Keratinocyte (primary cell): ENCODE results near the gene NLRC5. TPM values are rescaled to one million over a fixed set of nuclear protein-coding genes. Genes with fewer than 3 reads are reported as not detected.

ENCODE experiments used
- DNase-seq: peaks from one replicate; pipeline ENCODE4 v3.0.0-alpha.2; 2011; ENCODE audit warnings: low read depth, missing footprints, low spot score
- FAIRE-seq: peaks from 2 replicates; lab custom pipeline; 2011; peaks lifted over from hg19 to GRCh38; lab: Jason Lieb, UNC
- H2AFZ ChIP-seq: 2 replicates; pipeline ENCODE4 v1.6.0; 2012; ENCODE audit warnings: low read length, control low read depth, inconsistent platforms; ENCODE audit not compliant: control insufficient read depth
- H3K27ac ChIP-seq: 2 replicates; pipeline ENCODE4 v1.5.1; 2011; ENCODE audit warnings: low read length; ENCODE audit not compliant: control insufficient read depth, insufficient read depth
- H3K27me3 ChIP-seq: 3 replicates; pipeline ENCODE4 v1.6.0; 2011; ENCODE audit warnings: low read length; ENCODE audit not compliant: control insufficient read depth, insufficient read depth; ENCODE audit errors: extremely low read depth
- H3K36me3 ChIP-seq, 2 experiments: 2 replicates in 1 of 2; 3 replicates in 1 of 2; pipeline ENCODE4 v1.5.1; 2011; ENCODE audit warnings: low read length in 2 of 2, mild to moderate bottlenecking in 1 of 2; ENCODE audit not compliant: control insufficient read depth in 2 of 2, insufficient read depth in 2 of 2; ENCODE audit errors: extremely low read depth in 1 of 2
- H3K4me1 ChIP-seq: 3 replicates; pipeline ENCODE4 v1.5.1; 2011; ENCODE audit warnings: low read length; ENCODE audit not compliant: control insufficient read depth, insufficient read depth; ENCODE audit errors: extremely low read depth
- H3K4me2 ChIP-seq: 3 replicates; pipeline ENCODE4 v1.6.0; 2011; ENCODE audit warnings: low read depth, low read length; ENCODE audit not compliant: control insufficient read depth, insufficient read depth; ENCODE audit errors: extremely low read depth
- H3K4me3 ChIP-seq, 3 experiments: fragments of 200-600 bp in 1 of 3; sonication (generic) in 1 of 3; 2 replicates in 2 of 3; 3 replicates in 1 of 3; pipeline ENCODE4 v1.5.1; 2011 to 2016; ENCODE audit warnings: low read length in 3 of 3, mild to moderate bottlenecking in 3 of 3, control low read depth in 2 of 3, inconsistent platforms in 1 of 3, low read depth in 1 of 3, mixed read lengths in 1 of 3, mixed run types in 1 of 3, moderate library complexity in 1 of 3; ENCODE audit not compliant: control insufficient read depth in 2 of 3, insufficient read depth in 2 of 3; ENCODE audit errors: extremely low read depth in 1 of 3
- H3K79me2 ChIP-seq: 2 replicates; pipeline ENCODE4 v1.6.0; 2012; ENCODE audit warnings: low read length; ENCODE audit not compliant: control insufficient read depth, insufficient read depth
- H3K9ac ChIP-seq: 3 replicates; pipeline ENCODE4 v1.6.0; 2011; ENCODE audit warnings: low read length; ENCODE audit not compliant: control insufficient read depth, insufficient read depth; ENCODE audit errors: extremely low read depth
- H3K9me1 ChIP-seq: 3 replicates; pipeline ENCODE4 v1.6.0; 2011; ENCODE audit warnings: low read length; ENCODE audit not compliant: control insufficient read depth, insufficient read depth; ENCODE audit errors: extremely low read depth
- H3K9me3 ChIP-seq: 2 replicates; pipeline ENCODE4 v1.5.1; 2012; ENCODE audit warnings: low read depth, low read length; ENCODE audit not compliant: control insufficient read depth
- H4K20me1 ChIP-seq: 3 replicates; pipeline ENCODE4 v1.6.0; 2011; ENCODE audit warnings: low read length; ENCODE audit not compliant: control insufficient read depth, insufficient read depth; ENCODE audit errors: extremely low read depth
- CTCF ChIP-seq, 3 experiments: IDR thresholded peaks in 1 of 3; conservative IDR thresholded peaks in 1 of 3; optimal IDR thresholded peaks in 1 of 3; 2 replicates in 2 of 3; 3 replicates in 1 of 3; pipeline versions ENCODE3 to v1.5.1; 2011; ENCODE audit warnings: low read length in 3 of 3, mild to moderate bottlenecking in 3 of 3, moderate library complexity in 2 of 3, control low read depth in 1 of 3, inconsistent platforms in 1 of 3; ENCODE audit not compliant: insufficient read depth in 2 of 3; ENCODE audit errors: extremely low read depth in 1 of 3
- EZH2 ChIP-seq: IDR thresholded peaks from one replicate; pipeline ENCODE4 v1.6.1; 2012; ENCODE audit warnings: inconsistent platforms, mild to moderate bottlenecking, low read length, moderate library complexity
- dilution Hi-C: fragments of 300-500 bp; cut with MboI; formaldehyde crosslinking; loops from one replicate; pipeline ENCODE4 v1.7.0; 2020; ENCODE audit warnings: low sequenced_read_pairs; ENCODE audit not compliant: extremely low pct_ligation_motif_present
- polyA plus RNA-seq, 5 experiments: library from polyadenylated mRNA; depleted of rRNA in 3 of 5; stranded (reverse) in 3 of 5; stranded (forward) in 1 of 5; unstranded in 1 of 5; fragments of >200 nt; gene quantifications; 1 replicate in 1 of 5; 2 replicates in 3 of 5; 3 replicates in 1 of 5; pipeline versions ENCODE4 v1.2.1 to v1.2.3, GENCODE V29; 2011 to 2012; ENCODE audit warnings: missing spikeins in 2 of 5, low read depth in 1 of 5, low replicate concordance in 1 of 5

Gene NLRC5
- polyA plus RNA-seq, 1 donor (not counting 4 experiments of a cell fraction or from before 2014, with no cell fraction given), result 7.8 TPM

- no peak for DNase-seq
Measured at GRCh38 chr16:57115514-57116182, 126.3 kb downstream of the NLRC5 start.

GRCh38 chr16:57118461-57119084 is 129.2 kb downstream of the NLRC5 start:
- Histone ChIP-seq H3K4me3 (no peak overlapping the region), H3K27ac (no peak overlapping the region), H3K27me3 (no peaks in the 10 kb centered on the region), H3K9me3 (no peaks in the 10 kb centered on the region), H3K79me2 (no peaks in the 10 kb centered on the region), H3K4me1 (no peaks in the 10 kb centered on the region), H3K9ac (no peak overlapping the region), H3K4me2 (no peak overlapping the region), H2AFZ (no peak overlapping the region), H3K9me1 (no peaks in the 10 kb centered on the region), H3K36me3 (peaks cover 0 to 6% of the 10 kb centered on the region in 2 experiments), H4K20me1 (no peaks in the 10 kb centered on the region)
- dilution Hi-C loops, result no loop called here
- no peak for FAIRE-seq
- TF ChIP-seq EZH2 (no peak), CTCF (optimal IDR thresholded peaks at IDR 0.05 in 1 of 3, IDR thresholded peaks at IDR 0.05 in 1 of 3, conservative IDR thresholded peaks at IDR 0.05 in 1 of 3; ENCODE audit: extremely low read depth in 1 of 3, insufficient read depth in 2 of 3, low read length in 3 of 3) (no peak)
- no peak for DNase-seq

More at GRCh38 chr16:57115514-57116182, 126.3 kb downstream of the NLRC5 start:
- H3K27me3 ChIP-seq, result no peaks in the 10 kb centered on the region
- TF ChIP-seq CTCF (optimal IDR thresholded peaks at IDR 0.05 in 1 of 3, IDR thresholded peaks at IDR 0.05 in 1 of 3, conservative IDR thresholded peaks at IDR 0.05 in 1 of 3; ENCODE audit: extremely low read depth in 1 of 3, insufficient read depth in 2 of 3, low read length in 3 of 3), result no peak
- no peak for TF ChIP-seq EZH2
- FAIRE-seq, result no peak
- no peaks in the 10 kb centered on the region for H3K36me3 ChIP-seq
- H3K4me1 ChIP-seq, result no peaks in the 10 kb centered on the region
- no peak overlapping the region for H2AFZ ChIP-seq
- no peak overlapping the region for H3K9ac ChIP-seq
- no peaks in the 10 kb centered on the region for H3K9me1 ChIP-seq
- no peak overlapping the region for H3K4me3 ChIP-seq
- dilution Hi-C loops, result no loop called here
- H3K4me2 ChIP-seq, result no peak overlapping the region
- no peaks in the 10 kb centered on the region for H3K79me2 ChIP-seq
- no peaks in the 10 kb centered on the region for H3K9me3 ChIP-seq
- H3K27ac ChIP-seq, result no peak overlapping the region
- H4K20me1 ChIP-seq, result no peaks in the 10 kb centered on the region
